ENCODE measurements around the gene NRXN3.

The NRXN3 gene

GRCh38 chr14:79242666-79243065 lies 1072.5 kb downstream of the NRXN3 start:
- DNase-seq (ENCODE audit: low read depth) = no peak

GRCh38 chr14:79246173-79246572 lies 1076.0 kb downstream of the NRXN3 start:
- no peak for DNase-seq (ENCODE audit: low read depth)

GRCh38 chr14:79248126-79248525 lies 1078.0 kb downstream of the NRXN3 start:
- DNase-seq (ENCODE audit: low read depth) = no peak

GRCh38 chr14:79248771-79249170 lies 1078.6 kb downstream of the NRXN3 start:
- DNase-seq (ENCODE audit: low read depth) = no peak

GRCh38 chr14:79251278-79251677 lies 1081.1 kb downstream of the NRXN3 start:
- no peak for DNase-seq (ENCODE audit: low read depth)

GRCh38 chr14:79253576-79253975 lies 1083.4 kb downstream of the NRXN3 start:
- no peak for DNase-seq (ENCODE audit: low read depth)

GRCh38 chr14:79254069-79254775 lies 1084.0 kb downstream of the NRXN3 start:
- DNase-seq (ENCODE audit: low read depth) = peak; percentile 4

GRCh38 chr14:79256380-79256779 lies 1086.2 kb downstream of the NRXN3 start:
- DNase-seq (ENCODE audit: low read depth) = no peak

GRCh38 chr14:79260406-79260805 lies 1090.2 kb downstream of the NRXN3 start:
- no peak for DNase-seq (ENCODE audit: low read depth)

- peak; percentile 1 for DNase-seq (ENCODE audit: low read depth)
These were observed 1095.3 kb downstream of the NRXN3 start for GRCh38 chr14:79265366-79265946.

- no peak for DNase-seq (ENCODE audit: low read depth)
These were observed 1100.2 kb downstream of the NRXN3 start for GRCh38 chr14:79270361-79270760.

GRCh38 chr14:79271122-79271521 lies 1100.9 kb downstream of the NRXN3 start:
- DNase-seq (ENCODE audit: low read depth) = no peak

GRCh38 chr14:79274641-79275291 lies 1104.6 kb downstream of the NRXN3 start:
- DNase-seq (ENCODE audit: low read depth) = no peak

GRCh38 chr14:79275292-79275655 lies 1105.1 kb downstream of the NRXN3 start:
- no peak for DNase-seq (ENCODE audit: low read depth)

- no peak for DNase-seq (ENCODE audit: low read depth)
These were observed 1108.2 kb downstream of the NRXN3 start for GRCh38 chr14:79278286-79278797.

GRCh38 chr14:79278798-79279644 lies 1108.8 kb downstream of the NRXN3 start:
- DNase-seq (ENCODE audit: low read depth) = peak; percentile 53

GRCh38 chr14:79279645-79280597 lies 1109.7 kb downstream of the NRXN3 start:
- DNase-seq (ENCODE audit: low read depth) = peak; percentile 1

GRCh38 chr14:79281244-79282152 lies 1111.3 kb downstream of the NRXN3 start:
- DNase-seq (ENCODE audit: low read depth) = no peak

- DNase-seq (ENCODE audit: low read depth) = no peak
These were observed 1114.4 kb downstream of the NRXN3 start for GRCh38 chr14:79284621-79285020.

- DNase-seq (ENCODE audit: low read depth) = no peak
These were observed 1115.1 kb downstream of the NRXN3 start for GRCh38 chr14:79285263-79285662.
